ENCODE results near the gene CERK.

CERK gene

GRCh38 chr22:46761017-46761416 is 23.0 kb upstream of the CERK start:
- no peak for TF ChIP-seq CTCF (IDR thresholded peaks at IDR 0.05; ENCODE audit: control insufficient read depth, insufficient read depth, low read depth, low read length, missing control alignments)
- no peak overlapping the region for H3K4me3 ChIP-seq (ENCODE audit: control insufficient read depth, low read depth, low read length)
- DNase-seq (ENCODE audit: low read depth): no peak

- DNase-seq (ENCODE audit: low read depth): no peak
- H3K4me3 ChIP-seq (ENCODE audit: control insufficient read depth, low read depth, low read length): no peak overlapping the region
- peak; percentile 81 for TF ChIP-seq CTCF (IDR thresholded peaks at IDR 0.05; ENCODE audit: control insufficient read depth, insufficient read depth, low read depth, low read length, missing control alignments)
Measured at GRCh38 chr22:46758867-46759290, 20.8 kb upstream of the CERK start.

DNA sequence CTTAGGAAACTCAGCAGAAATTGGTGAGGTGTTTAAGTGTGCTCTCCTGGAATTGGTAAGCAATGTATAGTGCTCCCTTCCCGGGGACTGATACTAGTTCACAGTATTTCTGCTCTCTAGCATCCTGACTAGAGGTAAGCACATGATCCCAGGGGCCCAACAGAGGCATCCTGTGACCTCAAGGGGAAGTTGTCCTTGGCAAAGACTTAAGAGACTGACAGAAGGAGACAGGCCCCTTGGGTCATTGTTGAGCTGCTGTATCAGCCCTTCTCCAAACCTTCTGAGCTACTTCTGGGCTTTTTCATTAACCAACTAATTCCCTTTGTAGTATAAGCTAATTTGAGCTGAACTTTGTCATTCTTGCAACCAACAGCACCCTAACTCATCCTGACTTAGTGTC is 20.1 kb upstream of the CERK start:
- no peak for TF ChIP-seq CTCF (IDR thresholded peaks at IDR 0.05; ENCODE audit: control insufficient read depth, insufficient read depth, low read depth, low read length, missing control alignments)
- no peak overlapping the region for H3K4me3 ChIP-seq (ENCODE audit: control insufficient read depth, low read depth, low read length)
- DNase-seq (ENCODE audit: low read depth): no peak

- DNase-seq (ENCODE audit: low read depth): no peak
- no peak overlapping the region for H3K4me3 ChIP-seq (ENCODE audit: control insufficient read depth, low read depth, low read length)
Measured at GRCh38 chr22:46757104-46757503, 19.1 kb upstream of the CERK start.

GRCh38 chr22:46756097-46756496 is 18.0 kb upstream of the CERK start:
- H3K4me3 ChIP-seq (ENCODE audit: control insufficient read depth, low read depth, low read length): no peak overlapping the region
- no peak for TF ChIP-seq CTCF (IDR thresholded peaks at IDR 0.05; ENCODE audit: control insufficient read depth, insufficient read depth, low read depth, low read length, missing control alignments)
- DNase-seq (ENCODE audit: low read depth): no peak

More at GRCh38 chr22:46757104-46757503, 19.1 kb upstream of the CERK start:
- no peak for TF ChIP-seq CTCF (IDR thresholded peaks at IDR 0.05; ENCODE audit: control insufficient read depth, insufficient read depth, low read depth, low read length, missing control alignments)

DNA sequence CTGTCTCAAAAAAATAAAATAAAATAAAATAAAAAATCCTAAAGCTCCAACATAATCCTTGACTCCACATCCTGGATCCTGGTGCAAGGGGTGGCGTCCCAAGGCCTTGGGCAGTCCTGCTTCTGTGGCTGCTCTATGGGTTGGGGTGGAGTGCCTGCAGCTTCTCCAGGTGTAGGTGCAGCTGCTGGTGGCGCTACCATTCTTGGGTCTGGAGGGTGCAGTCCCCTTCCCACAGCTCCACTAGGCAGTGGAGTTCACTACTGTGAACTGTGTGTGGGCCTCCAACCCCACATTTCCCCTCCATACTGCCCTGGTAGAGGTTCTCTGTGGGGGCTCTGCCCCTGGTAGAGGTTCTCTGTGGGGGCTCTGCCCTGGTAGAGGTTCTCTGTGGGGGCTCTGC is 17.5 kb upstream of the CERK start:
- no peak for TF ChIP-seq CTCF (IDR thresholded peaks at IDR 0.05; ENCODE audit: control insufficient read depth, insufficient read depth, low read depth, low read length, missing control alignments)
- no peak overlapping the region for H3K4me3 ChIP-seq (ENCODE audit: control insufficient read depth, low read depth, low read length)
- DNase-seq (ENCODE audit: low read depth): no peak

- no peak for DNase-seq (ENCODE audit: low read depth)
- TF ChIP-seq CTCF (IDR thresholded peaks at IDR 0.05; ENCODE audit: control insufficient read depth, insufficient read depth, low read depth, low read length, missing control alignments): no peak
- no peak overlapping the region for H3K4me3 ChIP-seq (ENCODE audit: control insufficient read depth, low read depth, low read length)
Measured at GRCh38 chr22:46754826-46755225, 16.8 kb upstream of the CERK start.

Data from AG09309 (cell line).